Stimulated activated memory B cell treated with anti-CD40 and anti-IgM and Interleukin-4, amounts not matched to agents 10 μg/mL and 1 μg/mL and 100 μg/mL, for 72 hours (primary cell): ENCODE data around the gene ERVK3-1.

Experiments used
- ATAC-seq: fragments of 150-1000 bp; cut with Tn5 transposase; 2 replicates; pipeline ENCODE4 v1.10.0; 2021
- H3K27ac Mint-ChIP-seq: one replicate; pipeline ENCODE4 v1.8.0; 2022; ENCODE audit warnings: mild to moderate bottlenecking, mixed read lengths
- H3K27me3 Mint-ChIP-seq: one replicate; pipeline ENCODE4 v1.8.0; 2022; ENCODE audit warnings: mixed read lengths
- H3K36me3 Mint-ChIP-seq: one replicate; pipeline ENCODE4 v1.8.0; 2022; ENCODE audit warnings: mixed read lengths
- H3K4me1 Mint-ChIP-seq: one replicate; pipeline ENCODE4 v1.8.0; 2022; ENCODE audit warnings: mixed read lengths
- H3K4me3 Mint-ChIP-seq: one replicate; pipeline ENCODE4 v1.8.0; 2022; ENCODE audit warnings: mild to moderate bottlenecking, moderate library complexity, mixed read lengths
- H3K9me3 Mint-ChIP-seq: one replicate; pipeline ENCODE4 v1.8.0; 2022; ENCODE audit warnings: mixed read lengths

ERVK3-1 gene

DNA sequence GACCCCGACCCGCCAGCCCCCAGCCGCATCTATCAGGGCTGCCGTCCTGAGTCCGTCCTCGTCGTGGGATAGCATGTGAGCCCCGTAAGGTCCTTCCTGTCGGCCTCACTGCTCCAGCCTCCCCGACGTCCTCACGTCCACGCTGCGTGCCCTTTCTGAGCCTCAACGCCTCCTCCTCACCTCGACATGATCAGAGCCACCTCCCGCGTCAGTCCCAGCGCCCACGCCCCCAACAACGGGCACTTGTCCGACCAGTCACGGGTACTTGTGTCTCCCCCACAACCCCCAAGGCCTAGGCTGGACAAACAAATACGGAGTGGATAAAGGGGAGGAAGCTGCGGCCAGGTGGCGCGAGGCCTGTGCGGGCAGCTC is 56.7 kb downstream of the ERVK3-1 start:
- H3K27ac Mint-ChIP-seq, result peak overlapping the region; percentile 88
- H3K4me3 Mint-ChIP-seq, result peak overlapping the region; percentile 93
- H3K9me3 Mint-ChIP-seq, result no peaks in the 10 kb centered on the region
- no peaks in the 10 kb centered on the region for H3K27me3 Mint-ChIP-seq
- ATAC-seq, result peak; percentile 51
- peaks cover 25% of the 10 kb centered on the region for H3K4me1 Mint-ChIP-seq
- no peaks in the 10 kb centered on the region for H3K36me3 Mint-ChIP-seq

DNA sequence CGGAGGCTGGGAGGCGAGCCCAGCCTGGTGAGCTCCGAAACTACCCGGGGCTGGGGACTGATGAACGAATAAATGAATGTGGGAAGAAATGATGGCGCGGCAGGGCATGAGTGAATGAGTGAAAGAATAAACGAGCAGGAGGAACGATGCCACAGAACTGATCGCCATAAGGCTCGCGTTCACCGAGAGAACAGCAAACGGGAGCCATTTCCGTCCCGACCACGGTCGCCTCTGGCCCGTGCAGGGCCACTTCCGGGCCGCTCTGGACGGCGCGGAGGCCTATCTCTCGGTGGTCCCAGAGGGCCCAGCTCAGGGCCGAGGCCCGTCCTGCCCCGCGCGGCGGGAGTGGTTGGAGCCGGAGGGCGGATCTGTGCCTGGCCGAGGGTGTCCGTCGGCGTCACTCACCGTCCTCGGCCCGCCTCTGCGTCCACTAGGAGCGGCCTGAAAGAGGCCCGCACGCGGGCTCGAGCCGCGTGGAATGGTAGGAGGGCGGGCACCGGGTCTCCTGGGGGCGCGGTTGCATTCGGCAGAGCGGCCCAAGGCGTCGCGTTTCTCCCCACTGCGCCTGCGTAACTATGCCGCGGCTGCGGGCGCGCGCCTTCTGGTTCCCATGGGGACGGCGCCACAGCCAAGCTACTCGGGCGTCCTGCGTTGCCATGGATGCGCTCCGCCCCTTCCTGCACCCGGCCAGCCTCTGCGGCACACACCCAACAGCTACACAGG is 57.3 kb downstream of the ERVK3-1 start, which contains the start of gene ZNF497:
ZNF497 (minus strand) TSS at position 480 of the 723 bp plus-strand sequence. CDS start 5,116 bp downstream, outside the sequence.
- H3K9me3 Mint-ChIP-seq, result no peaks in the 10 kb centered on the region
- H3K27me3 Mint-ChIP-seq, result no peaks in the 10 kb centered on the region
- peaks cover 23% of the 10 kb centered on the region for H3K4me1 Mint-ChIP-seq
- no peaks in the 10 kb centered on the region for H3K36me3 Mint-ChIP-seq
- ATAC-seq, result peak; percentile 95
- peak within 1 kb of the TSS; percentile 93 for H3K4me3 Mint-ChIP-seq
- peak within 1 kb of the TSS; percentile 88 for H3K27ac Mint-ChIP-seq

DNA sequence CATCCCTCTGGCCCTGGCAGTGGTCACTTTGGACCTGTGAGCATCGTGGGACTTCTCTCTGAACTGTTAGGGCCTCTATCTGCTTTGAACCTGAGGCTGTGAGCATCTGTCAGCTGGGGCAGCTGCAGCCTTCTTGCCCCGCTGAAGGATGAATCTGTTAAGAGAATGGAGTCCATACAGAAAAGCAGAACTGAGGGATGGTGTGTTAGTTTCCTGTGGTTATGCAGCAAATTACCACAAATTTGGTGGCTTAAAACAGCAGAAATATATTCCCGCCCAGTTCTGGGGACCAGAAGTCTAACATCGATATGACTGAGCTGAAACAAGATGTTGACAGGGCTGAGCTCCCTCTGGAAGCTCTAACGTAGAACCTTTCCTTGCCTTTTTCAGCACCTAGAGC is 59.0 kb downstream of the ERVK3-1 start:
- no peak overlapping the region for H3K27ac Mint-ChIP-seq
- ATAC-seq, result no peak
- H3K36me3 Mint-ChIP-seq, result no peaks in the 10 kb centered on the region
- H3K4me3 Mint-ChIP-seq, result peak overlapping the region; percentile 42
- no peaks in the 10 kb centered on the region for H3K9me3 Mint-ChIP-seq
- peaks cover 17% of the 10 kb centered on the region for H3K4me1 Mint-ChIP-seq
- no peaks in the 10 kb centered on the region for H3K27me3 Mint-ChIP-seq
